GM23338 (cell line): ENCODE results near the gene ANGPT4. TPM values are rescaled to one million over a fixed set of nuclear protein-coding genes. Genes with fewer than 3 reads are reported as not detected.

Source experiments
- ATAC-seq: fragments of 200-7000 bp; cut with Tn5 transposase; 3 replicates; pipeline ENCODE4 v1.9.1; 2020
- DNase-seq: peaks from one replicate; pipeline ENCODE4 v3.0.0-alpha.2; 2015; ENCODE audit warnings: low spot score
- H2AFZ ChIP-seq: fragments of 200-600 bp; sonication (generic); 2 replicates; pipeline ENCODE4 v1.8.0; 2016; ENCODE audit warnings: antibody characterized with exemption, mild to moderate bottlenecking, moderate library complexity
- H3F3A ChIP-seq: fragments of 200-600 bp; sonication (generic); replicated peaks from 2 replicates; pipeline ENCODE4 v1.8.0; 2017; ENCODE audit warnings: antibody characterized with exemption, mixed run types, low read depth
- H3K27ac ChIP-seq: fragments of 200-600 bp; sonication (generic); 2 replicates; pipeline ENCODE4 v1.6.1; 2016; ENCODE audit warnings: low read depth
- H3K27me3 ChIP-seq: fragments of 200-600 bp; sonication (generic); 2 replicates; pipeline ENCODE4 v1.8.0; 2016; ENCODE audit warnings: mild to moderate bottlenecking, mixed run types, moderate library complexity; ENCODE audit not compliant: insufficient read depth
- H3K36me3 ChIP-seq: fragments of 200-600 bp; sonication (generic); 2 replicates; pipeline ENCODE4 v1.8.0; 2016; ENCODE audit warnings: mild to moderate bottlenecking; ENCODE audit not compliant: insufficient read depth
- H3K4me1 ChIP-seq: fragments of 200-600 bp; sonication (generic); 2 replicates; pipeline ENCODE4 v1.8.0; 2016; ENCODE audit warnings: mild to moderate bottlenecking, moderate library complexity; ENCODE audit not compliant: insufficient read depth
- H3K4me2 ChIP-seq: fragments of 200-600 bp; sonication (generic); 2 replicates; pipeline ENCODE4 v1.7.1; 2017; ENCODE audit warnings: mixed run types
- H3K4me3 ChIP-seq: fragments of 200-600 bp; sonication (generic); 2 replicates; pipeline ENCODE4 v1.6.1; 2016; ENCODE audit warnings: mixed run types
- H3K79me2 ChIP-seq: fragments of 200-600 bp; sonication (generic); replicated peaks from 2 replicates; pipeline ENCODE4 v1.8.0; 2017; ENCODE audit warnings: mild to moderate bottlenecking; ENCODE audit not compliant: insufficient read depth
- H3K9me2 ChIP-seq: fragments of 200-600 bp; sonication (generic); 2 replicates; pipeline ENCODE4 v1.8.0; 2017; ENCODE audit not compliant: insufficient read depth
- H4K20me1 ChIP-seq: fragments of 200-600 bp; sonication (generic); replicated peaks from 2 replicates; pipeline ENCODE4 v1.8.0; 2017; ENCODE audit warnings: mild to moderate bottlenecking; ENCODE audit not compliant: insufficient read depth
- H3K27ac Mint-ChIP-seq: 2 replicates; pipeline ENCODE4 v1.8.0; 2020; ENCODE audit warnings: inconsistent platforms, mild to moderate bottlenecking, moderate library complexity, mixed read lengths
- H3K27me3 Mint-ChIP-seq: 3 replicates; pipeline ENCODE4 v1.8.0; 2022; ENCODE audit warnings: low read depth, mild to moderate bottlenecking, moderate library complexity, mixed read lengths, inconsistent platforms; ENCODE audit not compliant: insufficient read depth, poor library complexity
- H3K36me3 Mint-ChIP-seq: 3 replicates; pipeline ENCODE4 v1.8.0; 2021; ENCODE audit warnings: low read depth, mild to moderate bottlenecking, inconsistent platforms, moderate library complexity, mixed read lengths
- H3K4me1 Mint-ChIP-seq: 3 replicates; pipeline ENCODE4 v1.8.0; 2020; ENCODE audit warnings: mild to moderate bottlenecking, inconsistent platforms, mixed read lengths
- H3K4me3 Mint-ChIP-seq: 3 replicates; pipeline ENCODE4 v1.8.0; 2021; ENCODE audit warnings: moderate library complexity, mild to moderate bottlenecking, inconsistent platforms, mixed read lengths
- H3K9me3 Mint-ChIP-seq: 3 replicates; pipeline ENCODE4 v1.8.0; 2020; ENCODE audit warnings: moderate library complexity, mild to moderate bottlenecking, inconsistent platforms, mixed read lengths
- EZH2 ChIP-seq: fragments of 200-600 bp; sonication (generic); IDR thresholded peaks from one replicate; pipeline ENCODE4 v1.8.0; 2017; ENCODE audit warnings: antibody characterized with exemption, mild to moderate bottlenecking, low read depth; ENCODE audit not compliant: unreplicated experiment
- EZH2phosphoT487 ChIP-seq: fragments of 200-600 bp; sonication (generic); IDR thresholded peaks from one replicate; pipeline ENCODE4 v1.8.1; 2018; ENCODE audit warnings: antibody characterized with exemption; ENCODE audit not compliant: unreplicated experiment
- JUNB ChIP-seq: IDR thresholded peaks from one replicate; pipeline ENCODE4 v1.6.1; 2016; ENCODE audit warnings: antibody characterized with exemption; ENCODE audit not compliant: unreplicated experiment
- NANOG ChIP-seq: IDR thresholded peaks from 2 replicates; pipeline ENCODE4 v1.6.1; 2016; ENCODE audit warnings: antibody characterized with exemption, borderline replicate concordance
- POLR2AphosphoS5 ChIP-seq: IDR thresholded peaks from 2 replicates; pipeline ENCODE4 v1.6.1; 2016; ENCODE audit warnings: antibody characterized with exemption, low read depth
- REST ChIP-seq: IDR thresholded peaks from one replicate; pipeline ENCODE4 v1.6.1; 2018; ENCODE audit warnings: antibody characterized with exemption; ENCODE audit not compliant: unreplicated experiment
- STAT1 ChIP-seq: IDR thresholded peaks from one replicate; pipeline ENCODE4 v1.6.1; 2016; ENCODE audit warnings: antibody characterized with exemption; ENCODE audit not compliant: unreplicated experiment
- ZNF114 ChIP-seq: fragments of 250-450 bp; sonication (Bioruptor Pico); IDR thresholded peaks from 2 replicates; pipeline ENCODE4 v1.5.0; 2020; ENCODE audit warnings: mild to moderate bottlenecking, moderate library complexity
- ZNF331 ChIP-seq: fragments of 250-450 bp; sonication (Bioruptor Pico); IDR thresholded peaks from 2 replicates; pipeline ENCODE4 v1.5.0; 2020; ENCODE audit warnings: low read depth, mild to moderate bottlenecking, moderate library complexity
- polyA plus RNA-seq: library from polyadenylated mRNA; unstranded; fragments of >200 nt; fragmentation: Nextera tagmentation; extraction: Ambion mirVana; gene quantifications from 2 replicates; pipeline ENCODE4 v1.2.1, GENCODE V29; 2016
- total RNA-seq: library from RNA; depleted of rRNA; stranded (reverse); fragments of >200 nt; shearing (Covaris generic); gene quantifications from 2 replicates; pipeline ENCODE4 v1.2.3, GENCODE V29; 2014
- TF ChIP-seq, protein P1 (sequence below): fragments of 250-450 bp; sonication (Bioruptor Pico); IDR thresholded peaks from 2 replicates; pipeline ENCODE4 v1.5.0; 2020; ENCODE audit warnings: mild to moderate bottlenecking, moderate library complexity
- TF ChIP-seq, protein P2 (sequence below): IDR thresholded peaks from 2 replicates; pipeline ENCODE4 v1.6.1; 2016; ENCODE audit warnings: antibody characterized with exemption

The ANGPT4 gene
- total and polyA plus RNA-seq, 2 experiments from 2014 or later = 0.17 TPM; not detected in 1

- H4K20me1 ChIP-seq = no peaks in the 10 kb centered on the region
- H3K4me2 ChIP-seq = no peak overlapping the region
- H3K36me3 ChIP-seq = no peaks in the 10 kb centered on the region
- no peak for ATAC-seq
- Mint-ChIP-seq H3K4me1 (peaks cover 9% of the 10 kb centered on the region), H3K36me3 (no peaks in the 10 kb centered on the region), H3K27me3 (peaks cover 9% of the 10 kb centered on the region), H3K27ac (no peak overlapping the region), H3K4me3 (no peak overlapping the region), H3K9me3 (no peaks in the 10 kb centered on the region; the same call in 2 of the 3 replicates)
- H3K9me2 ChIP-seq = no peaks in the 10 kb centered on the region
- no peaks in the 10 kb centered on the region for H3F3A ChIP-seq
- TF ChIP-seq EZH2phosphoT487 = no peak
- H3K4me1 ChIP-seq = no peaks in the 10 kb centered on the region
- H3K27ac ChIP-seq = no peak overlapping the region
- no peak overlapping the region for H2AFZ ChIP-seq
- H3K27me3 ChIP-seq = no peaks in the 10 kb centered on the region
- no peak for DNase-seq
- no peak overlapping the region for H3K4me3 ChIP-seq
- no peaks in the 10 kb centered on the region for H3K79me2 ChIP-seq
These were observed 60.4 kb downstream of the ANGPT4 start for GRCh38 chr20:855466-856360.

- Histone ChIP-seq H3K27ac (no peak overlapping the region), H3K9me2 (no peaks in the 10 kb centered on the region), H4K20me1 (no peaks in the 10 kb centered on the region), H3K27me3 (no peaks in the 10 kb centered on the region), H2AFZ (no peak overlapping the region), H3K4me1 (no peaks in the 10 kb centered on the region), H3K4me3 (no peak overlapping the region), H3K4me2 (no peak overlapping the region), H3K79me2 (no peaks in the 10 kb centered on the region), H3K36me3 (no peaks in the 10 kb centered on the region), H3F3A (no peaks in the 10 kb centered on the region)
- Mint-ChIP-seq H3K27me3 (peaks cover 11% of the 10 kb centered on the region), H3K27ac (no peak overlapping the region), H3K36me3 (no peaks in the 10 kb centered on the region), H3K4me3 (no peak overlapping the region), H3K9me3 (no peaks in the 10 kb centered on the region; the same call in 2 of the 3 replicates), H3K4me1 (no peaks in the 10 kb centered on the region)
- DNase-seq (no peak), ATAC-seq (no peak)
- no peak for TF ChIP-seq STAT1
- no peak for TF ChIP-seq ZNF331 (CRISPR knock-in tag)
- TF ChIP-seq, protein P1, sequence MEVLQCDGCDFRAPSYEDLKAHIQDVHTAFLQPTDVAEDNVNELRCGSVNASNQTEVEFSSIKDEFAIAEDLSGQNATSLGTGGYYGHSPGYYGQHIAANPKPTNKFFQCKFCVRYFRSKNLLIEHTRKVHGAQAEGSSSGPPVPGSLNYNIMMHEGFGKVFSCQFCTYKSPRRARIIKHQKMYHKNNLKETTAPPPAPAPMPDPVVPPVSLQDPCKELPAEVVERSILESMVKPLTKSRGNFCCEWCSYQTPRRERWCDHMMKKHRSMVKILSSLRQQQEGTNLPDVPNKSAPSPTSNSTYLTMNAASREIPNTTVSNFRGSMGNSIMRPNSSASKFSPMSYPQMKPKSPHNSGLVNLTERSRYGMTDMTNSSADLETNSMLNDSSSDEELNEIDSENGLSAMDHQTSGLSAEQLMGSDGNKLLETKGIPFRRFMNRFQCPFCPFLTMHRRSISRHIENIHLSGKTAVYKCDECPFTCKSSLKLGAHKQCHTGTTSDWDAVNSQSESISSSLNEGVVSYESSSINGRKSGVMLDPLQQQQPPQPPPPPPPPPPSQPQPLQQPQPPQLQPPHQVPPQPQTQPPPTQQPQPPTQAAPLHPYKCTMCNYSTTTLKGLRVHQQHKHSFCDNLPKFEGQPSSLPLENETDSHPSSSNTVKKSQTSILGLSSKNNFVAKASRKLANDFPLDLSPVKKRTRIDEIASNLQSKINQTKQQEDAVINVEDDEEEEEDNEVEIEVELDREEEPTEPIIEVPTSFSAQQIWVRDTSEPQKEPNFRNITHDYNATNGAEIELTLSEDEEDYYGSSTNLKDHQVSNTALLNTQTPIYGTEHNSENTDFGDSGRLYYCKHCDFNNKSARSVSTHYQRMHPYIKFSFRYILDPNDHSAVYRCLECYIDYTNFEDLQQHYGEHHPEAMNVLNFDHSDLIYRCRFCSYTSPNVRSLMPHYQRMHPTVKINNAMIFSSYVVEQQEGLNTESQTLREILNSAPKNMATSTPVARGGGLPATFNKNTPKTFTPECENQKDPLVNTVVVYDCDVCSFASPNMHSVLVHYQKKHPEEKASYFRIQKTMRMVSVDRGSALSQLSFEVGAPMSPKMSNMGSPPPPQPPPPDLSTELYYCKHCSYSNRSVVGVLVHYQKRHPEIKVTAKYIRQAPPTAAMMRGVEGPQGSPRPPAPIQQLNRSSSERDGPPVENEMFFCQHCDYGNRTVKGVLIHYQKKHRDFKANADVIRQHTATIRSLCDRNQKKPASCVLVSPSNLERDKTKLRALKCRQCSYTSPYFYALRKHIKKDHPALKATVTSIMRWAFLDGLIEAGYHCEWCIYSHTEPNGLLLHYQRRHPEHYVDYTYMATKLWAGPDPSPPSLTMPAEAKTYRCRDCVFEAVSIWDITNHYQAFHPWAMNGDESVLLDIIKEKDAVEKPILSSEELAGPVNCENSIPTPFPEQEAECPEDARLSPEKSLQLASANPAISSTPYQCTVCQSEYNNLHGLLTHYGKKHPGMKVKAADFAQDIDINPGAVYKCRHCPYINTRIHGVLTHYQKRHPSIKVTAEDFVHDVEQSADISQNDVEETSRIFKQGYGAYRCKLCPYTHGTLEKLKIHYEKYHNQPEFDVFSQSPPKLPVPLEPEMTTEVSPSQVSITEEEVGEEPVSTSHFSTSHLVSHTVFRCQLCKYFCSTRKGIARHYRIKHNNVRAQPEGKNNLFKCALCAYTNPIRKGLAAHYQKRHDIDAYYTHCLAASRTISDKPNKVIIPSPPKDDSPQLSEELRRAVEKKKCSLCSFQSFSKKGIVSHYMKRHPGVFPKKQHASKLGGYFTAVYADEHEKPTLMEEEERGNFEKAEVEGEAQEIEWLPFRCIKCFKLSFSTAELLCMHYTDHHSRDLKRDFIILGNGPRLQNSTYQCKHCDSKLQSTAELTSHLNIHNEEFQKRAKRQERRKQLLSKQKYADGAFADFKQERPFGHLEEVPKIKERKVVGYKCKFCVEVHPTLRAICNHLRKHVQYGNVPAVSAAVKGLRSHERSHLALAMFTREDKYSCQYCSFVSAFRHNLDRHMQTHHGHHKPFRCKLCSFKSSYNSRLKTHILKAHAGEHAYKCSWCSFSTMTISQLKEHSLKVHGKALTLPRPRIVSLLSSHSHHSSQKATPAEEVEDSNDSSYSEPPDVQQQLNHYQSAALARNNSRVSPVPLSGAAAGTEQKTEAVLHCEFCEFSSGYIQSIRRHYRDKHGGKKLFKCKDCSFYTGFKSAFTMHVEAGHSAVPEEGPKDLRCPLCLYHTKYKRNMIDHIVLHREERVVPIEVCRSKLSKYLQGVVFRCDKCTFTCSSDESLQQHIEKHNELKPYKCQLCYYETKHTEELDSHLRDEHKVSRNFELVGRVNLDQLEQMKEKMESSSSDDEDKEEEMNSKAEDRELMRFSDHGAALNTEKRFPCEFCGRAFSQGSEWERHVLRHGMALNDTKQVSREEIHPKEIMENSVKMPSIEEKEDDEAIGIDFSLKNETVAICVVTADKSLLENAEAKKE (CRISPR knock-in tag) = no peak
- TF ChIP-seq JUNB = no peak
- TF ChIP-seq NANOG = no peak
- TF ChIP-seq ZNF114 = no peak
- TF ChIP-seq, protein P2, sequence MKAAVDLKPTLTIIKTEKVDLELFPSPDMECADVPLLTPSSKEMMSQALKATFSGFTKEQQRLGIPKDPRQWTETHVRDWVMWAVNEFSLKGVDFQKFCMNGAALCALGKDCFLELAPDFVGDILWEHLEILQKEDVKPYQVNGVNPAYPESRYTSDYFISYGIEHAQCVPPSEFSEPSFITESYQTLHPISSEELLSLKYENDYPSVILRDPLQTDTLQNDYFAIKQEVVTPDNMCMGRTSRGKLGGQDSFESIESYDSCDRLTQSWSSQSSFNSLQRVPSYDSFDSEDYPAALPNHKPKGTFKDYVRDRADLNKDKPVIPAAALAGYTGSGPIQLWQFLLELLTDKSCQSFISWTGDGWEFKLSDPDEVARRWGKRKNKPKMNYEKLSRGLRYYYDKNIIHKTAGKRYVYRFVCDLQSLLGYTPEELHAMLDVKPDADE = no peak
- no peak for TF ChIP-seq EZH2phosphoT487
- TF ChIP-seq POLR2AphosphoS5 = no peak
- TF ChIP-seq REST = no peak
- TF ChIP-seq EZH2 = no peak
These were observed 61.5 kb downstream of the ANGPT4 start for GRCh38 chr20:854601-855000.
